GM12892 (cell line): ENCODE data around the gene SACS.

ENCODE experiments used
- POLR2A ChIP-seq: IDR thresholded peaks from 2 replicates; pipeline ENCODE4 v1.6.1; 2011; ENCODE audit warnings: low read depth, low read length, control low read depth
- TAF1 ChIP-seq: IDR thresholded peaks from 2 replicates; pipeline ENCODE4 v1.6.1; 2011; ENCODE audit warnings: low read depth, mild to moderate bottlenecking, control low read depth, low read length, borderline replicate concordance

- TF ChIP-seq POLR2A (no peak), TAF1 (no peak)
These were observed 111.8 kb downstream of the SACS start for GRCh38 chr13:23321535-23322241.
